K562 (cell line): ENCODE results near the gene RALGAPA2. TPM values are rescaled to one million over a fixed set of nuclear protein-coding genes. Genes with fewer than 3 reads are reported as not detected.

ENCODE experiments used
- ATAC-seq: fragments of 200-7000 bp; cut with Tn5 transposase; 3 replicates; pipeline ENCODE4 v1.9.1; 2020; ENCODE audit warnings: moderate library complexity
- BruUV-seq: library from RNA; stranded (reverse); fragments of 400-500 nt; replicated peaks from 2 replicates; lab custom pipeline; 2021; lab: Mats Ljungman, UMichigan
- CTCF ChIA-PET: fragments of 300-600 bp; formaldehyde crosslinking; extraction: SDS; loops from one replicate; lab custom pipeline; 2021; ENCODE audit warnings: low intra/inter-chr PET ratio; lab: Yijun Ruan, JAX
- POLR2A ChIA-PET: fragments of 300-600, 350-650 bp; sonication (Branson Sonifier 250); formaldehyde crosslinking; extraction: SDS; loops from one replicate; lab custom pipeline; 2021; ENCODE audit warnings: antibody characterized with exemption, inconsistent platforms; lab: Yijun Ruan, JAX
- DNase-seq, 4 experiments: peaks; one replicate each; pipeline versions ENCODE4 v3.0.0 to v3.0.0-alpha.2; 2011 to 2018; ENCODE audit warnings: low spot score in 3 of 4, mixed read lengths in 3 of 4; ENCODE audit errors: extremely low read depth in 1 of 4
- FAIRE-seq: peaks from 2 replicates; lab custom pipeline; 2011; peaks lifted over from hg19 to GRCh38; lab: Jason Lieb, UNC
- H2AFZ ChIP-seq: 2 replicates; pipeline ENCODE4 v1.6.0; 2011; ENCODE audit warnings: low read depth, low read length, control low read depth, inconsistent platforms
- H3K27ac ChIP-seq: fragments of 200-600 bp; 3 replicates; pipeline ENCODE4 v1.8.0; 2011; ENCODE audit warnings: low read depth, mild to moderate bottlenecking, control low read depth, inconsistent platforms, low read length, moderate library complexity, mixed read lengths; ENCODE audit errors: extremely low read depth
- H3K27me3 ChIP-seq, 2 experiments: fragments of 300-600 bp in 1 of 2; 2 replicates in 1 of 2; 3 replicates in 1 of 2; pipeline versions ENCODE4 v1.6.0 to v1.8.0; 2011; ENCODE audit warnings: inconsistent platforms in 2 of 2, low read length in 2 of 2, mild to moderate bottlenecking in 1 of 2, mixed read lengths in 1 of 2, moderate library complexity in 1 of 2; ENCODE audit not compliant: control insufficient read depth in 2 of 2, insufficient read depth in 2 of 2
- H3K36me3 ChIP-seq: fragments of 300-600 bp; 3 replicates; pipeline ENCODE4 v1.8.0; 2011; ENCODE audit warnings: mild to moderate bottlenecking, low read length, inconsistent platforms; ENCODE audit not compliant: control insufficient read depth, insufficient read depth
- H3K4me1 ChIP-seq, 2 experiments: fragments of 200-600 bp in 1 of 2; replicated peaks in 1 of 2; 2 replicates in 1 of 2; 3 replicates in 1 of 2; pipeline versions ENCODE4 v1.5.1 to v1.8.0; 2011; ENCODE audit warnings: inconsistent platforms in 2 of 2, low read length in 2 of 2, mild to moderate bottlenecking in 1 of 2, mixed read lengths in 1 of 2, moderate library complexity in 1 of 2; ENCODE audit not compliant: control insufficient read depth in 2 of 2, insufficient read depth in 2 of 2
- H3K4me2 ChIP-seq: 2 replicates; pipeline ENCODE4 v1.6.1; 2011; ENCODE audit warnings: low read length, control low read depth, inconsistent platforms, mixed read lengths; ENCODE audit not compliant: insufficient read depth
- H3K4me3 ChIP-seq: fragments of 200-600 bp; sonication (generic), shearing (Covaris generic); 2 replicates; pipeline ENCODE4 v1.5.1; 2016; ENCODE audit warnings: control low read depth, inconsistent platforms
- H3K79me2 ChIP-seq: fragments of 200-600 bp; 3 replicates; pipeline ENCODE4 v1.8.0; 2011; ENCODE audit warnings: low read length, inconsistent platforms; ENCODE audit not compliant: control insufficient read depth, insufficient read depth
- H3K9ac ChIP-seq, 2 experiments: 2 replicates each; pipeline versions ENCODE4 v1.6.0 to v1.6.1; 2011; ENCODE audit warnings: low read depth in 2 of 2, low read length in 2 of 2, control low read depth in 1 of 2, inconsistent platforms in 1 of 2, mild to moderate bottlenecking in 1 of 2, mixed read lengths in 1 of 2; ENCODE audit not compliant: insufficient read depth in 1 of 2
- H3K9me1 ChIP-seq: one replicate; pipeline ENCODE4 v1.6.0; 2011; ENCODE audit warnings: inconsistent platforms, mild to moderate bottlenecking, low read length, moderate library complexity; ENCODE audit not compliant: control insufficient read depth, insufficient read depth
- H3K9me3 ChIP-seq: replicated peaks from 2 replicates; pipeline ENCODE4 v1.5.1; 2011; ENCODE audit warnings: low read depth, low read length, inconsistent platforms; ENCODE audit not compliant: control insufficient read depth, insufficient read depth
- H4K20me1 ChIP-seq: replicated peaks from 2 replicates; pipeline ENCODE4 v1.6.1; 2011; ENCODE audit warnings: low read length, inconsistent platforms, mixed read lengths; ENCODE audit not compliant: control insufficient read depth, insufficient read depth
- BRD4 ChIP-seq: fragments of 200-600 bp; sonication (generic); IDR thresholded peaks from 2 replicates; pipeline ENCODE4 v1.6.1; 2017; ENCODE audit warnings: inconsistent platforms
- CHD2 ChIP-seq: IDR thresholded peaks from 2 replicates; pipeline ENCODE4 v1.6.1; 2011; ENCODE audit warnings: low read depth, low read length
- ELK3 ChIP-seq: fragments of 450-650 bp; formaldehyde crosslinking; IDR thresholded peaks from 2 replicates; pipeline ENCODE4 v1.4.0; 2020; ENCODE audit warnings: mild to moderate bottlenecking
- HSF4 ChIP-seq: fragments of 250-450 bp; sonication (Bioruptor Pico); IDR thresholded peaks from 2 replicates; pipeline ENCODE4 v2.1.2; 2022; ENCODE audit warnings: mild to moderate bottlenecking, moderate library complexity, borderline replicate concordance
- MBD1 ChIP-seq: fragments of 250-450 bp; sonication (Bioruptor Pico); IDR thresholded peaks from 2 replicates; pipeline ENCODE4 v1.8.0; 2022; ENCODE audit warnings: inconsistent platforms
- MXD1 ChIP-seq: fragments of 250-450 bp; sonication (Bioruptor Pico); IDR thresholded peaks from 2 replicates; pipeline ENCODE4 v1.8.0; 2021; ENCODE audit warnings: borderline replicate concordance, mild to moderate bottlenecking, moderate library complexity; ENCODE audit not compliant: poor library complexity, severe bottlenecking
- NFIC ChIP-seq: fragments of 450-650 bp; IDR thresholded peaks from 2 replicates; pipeline ENCODE4 v1.6.1; 2017; ENCODE audit warnings: mild to moderate bottlenecking, inconsistent platforms
- NFXL1 ChIP-seq: fragments of 450-650 bp; formaldehyde crosslinking; IDR thresholded peaks from 2 replicates; pipeline ENCODE4 v1.4.0; 2021; ENCODE audit warnings: mild to moderate bottlenecking
- PML ChIP-seq: IDR thresholded peaks from 2 replicates; pipeline ENCODE4 v1.6.1; 2012; ENCODE audit warnings: low read length, inconsistent platforms
- RBFOX2 ChIP-seq: fragments of 200-400 bp; formaldehyde crosslinking; IDR thresholded peaks from 2 replicates; pipeline ENCODE4 v1.6.1; 2017; ENCODE audit warnings: low read depth, mild to moderate bottlenecking, low read length, moderate library complexity
- SMARCB1 ChIP-seq: IDR thresholded peaks from 2 replicates; pipeline ENCODE4 v1.6.1; 2011; ENCODE audit warnings: improper control_type of control experiment, low read depth; ENCODE audit not compliant: insufficient read length
- SRSF9 ChIP-seq: fragments of 200-400 bp; formaldehyde crosslinking; IDR thresholded peaks from 2 replicates; pipeline ENCODE4 v1.6.1; 2017; ENCODE audit warnings: low read depth, low read length, borderline replicate concordance
- TEAD2 ChIP-seq: fragments of 450-650 bp; IDR thresholded peaks from 2 replicates; pipeline ENCODE4 v1.6.1; 2016; ENCODE audit warnings: missing genetic modification characterization, control low read depth, missing compliant biosample characterization
- ZBTB17 ChIP-seq: fragments of 450-650 bp; formaldehyde crosslinking; IDR thresholded peaks from 2 replicates; pipeline ENCODE4 v1.4.0; 2020; ENCODE audit warnings: mild to moderate bottlenecking
- ZNF212 ChIP-seq: fragments of 450-650 bp; formaldehyde crosslinking; IDR thresholded peaks from 2 replicates; pipeline ENCODE4 v1.4.0; 2020; ENCODE audit warnings: mild to moderate bottlenecking
- WGBS: fragments of 100-300 bp; shearing (Covaris generic); methylation state at CpG from one replicate; pipeline ENCODE4 v1.1.6; 2016; ENCODE audit warnings: low coverage, mixed read lengths; ENCODE audit not compliant: insufficient coverage; ENCODE audit errors: missing lambda C conversion rate; 5-methylcytosine and 5-hydroxymethylcytosine counted together
- in situ Hi-C: fragments of 300-500 bp; cut with MboI; formaldehyde crosslinking; loops from 4 replicates; pipeline ENCODE4 v1.15.0; 2018; ENCODE audit warnings: inconsistent platforms, mixed read lengths
- intact Hi-C: fragments of 100-400 bp; cut with micrococcal nuclease; formaldehyde crosslinking; loops from 2 replicates; pipeline ENCODE4 v1.14.2; 2022
- polyA plus RNA-seq, 8 experiments: library from polyadenylated mRNA; depleted of rRNA in 4 of 8; stranded (reverse) in 5 of 8; unstranded in 3 of 8; fragments of >200 nt; fragmentation: Nextera tagmentation in 2 of 8; fragmentation: Illumina TruSeq in 1 of 8; extraction: Ambion mirVana in 2 of 8; extraction: Trizol in 1 of 8; gene quantifications; 2 replicates each; pipeline versions ENCODE4 v1.2.1 to v1.2.3, GENCODE V29; 2011 to 2014; ENCODE audit warnings: inconsistent platforms in 1 of 8, missing spikeins in 1 of 8
- total RNA-seq, 7 experiments: library from RNA; depleted of rRNA in 6 of 7; stranded (reverse); fragments of >200 nt in 6 of 7; fragmentation: Illumina TruSeq in 2 of 7; extraction: Trizol in 2 of 7; gene quantifications; 2 replicates each; pipeline versions ENCODE4 v1.2.1 to v1.2.3, GENCODE V29; 2011 to 2021; ENCODE audit warnings: low replicate concordance in 1 of 7

Gene RALGAPA2
- total and polyA plus RNA-seq, 9 of the 15 experiments (the other 6 are each of a cell fraction or from before 2014, with no cell fraction given): 0.35 to 2.7 (median 1.4) TPM

- no TSS peak for BruUV-seq
- Histone ChIP-seq H3K36me3 (no peaks in the 10 kb centered on the region), H3K27me3 (peaks cover 0 to 10% of the 10 kb centered on the region in 2 experiments; a peak in 1 of 5 replicates), H3K4me1 (no peaks in the 10 kb centered on the region), H3K4me3 (no peak overlapping the region), H2AFZ (no peak overlapping the region), H3K27ac (no peak overlapping the region), H3K4me2 (no peak overlapping the region), H3K9ac (no peak overlapping the region), H3K9me1 (no peaks in the 10 kb centered on the region), H4K20me1 (no peaks in the 10 kb centered on the region), H3K79me2 (no peaks in the 10 kb centered on the region), H3K9me3 (no peaks in the 10 kb centered on the region)
- no peak for DNase-seq
- no peak for TF ChIP-seq ZBTB17
- TF ChIP-seq MXD1 (CRISPR knock-in tag): no peak
- TF ChIP-seq RBFOX2: no peak
- no peak for TF ChIP-seq PML
- TF ChIP-seq SMARCB1: no peak
- TF ChIP-seq NFXL1 (CRISPR knock-in tag): no peak
- WGBS: 3% methylated on average over 4 of the region's 4 CpGs
- in situ Hi-C loops: no loop called here
- intact Hi-C loops: no loop called here
- CTCF ChIA-PET: no interaction called here
- ATAC-seq: no peak
- no peak for FAIRE-seq
- POLR2A ChIA-PET: no interaction called here
Measured at GRCh38 chr20:20443504-20443903, 268.9 kb downstream of the RALGAPA2 start.

- H3K79me2 ChIP-seq: no peaks in the 10 kb centered on the region
- in situ Hi-C loops (no loop called here), intact Hi-C loops (no loop called here)
- no peaks in the 10 kb centered on the region for H4K20me1 ChIP-seq
- H3K9me1 ChIP-seq: no peaks in the 10 kb centered on the region
- no peaks in the 10 kb centered on the region for H3K9me3 ChIP-seq
- DNase-seq: no peak
- H3K4me3 ChIP-seq: no peak overlapping the region
- H3K9ac ChIP-seq: no peak overlapping the region
- no peak for ATAC-seq
- H3K4me2 ChIP-seq: no peak overlapping the region
- peaks cover 0 to 10% of the 10 kb centered on the region in 2 experiments; a peak in 1 of 5 replicates for H3K27me3 ChIP-seq
- no peak overlapping the region for H2AFZ ChIP-seq
- H3K27ac ChIP-seq: no peak overlapping the region
- no TSS peak for BruUV-seq
- WGBS: 0% methylated on average over 2 of the region's 2 CpGs
- CTCF ChIA-PET: no interaction called here
- H3K36me3 ChIP-seq: no peaks in the 10 kb centered on the region
- POLR2A ChIA-PET: no interaction called here
- H3K4me1 ChIP-seq: no peaks in the 10 kb centered on the region
- FAIRE-seq: no peak
- TF ChIP-seq BRD4 (no peak), ZNF212 (CRISPR knock-in tag) (no peak), CHD2 (no peak), ELK3 (CRISPR knock-in tag) (no peak), MBD1 (CRISPR knock-in tag) (no peak), NFIC (no peak), TEAD2 (tag) (no peak), SRSF9 (no peak), HSF4 (CRISPR knock-in tag) (no peak)
Measured at GRCh38 chr20:20442466-20442865, 270.0 kb downstream of the RALGAPA2 start.
